IMR-90 (cell line): Measurements from ENCODE around the gene PLCB3. TPM values are rescaled to one million over a fixed set of nuclear protein-coding genes. Genes with fewer than 3 reads are reported as not detected.

ENCODE experiments used
- ATAC-seq: fragments of 200-7000 bp; cut with Tn5 transposase; 2 replicates; pipeline ENCODE4 v1.9.1; 2020; ENCODE audit warnings: low read depth, mild to moderate bottlenecking, moderate library complexity
- BruUV-seq: library from RNA; stranded (reverse); fragments of 400-500 nt; replicated peaks from 2 replicates; lab custom pipeline; 2021; lab: Mats Ljungman, UMichigan
- CTCF ChIA-PET: fragments of 300-600 bp; formaldehyde crosslinking; extraction: SDS; loops from one replicate; lab custom pipeline; 2021; ENCODE audit warnings: antibody characterized with exemption; lab: Yijun Ruan, JAX
- POLR2A ChIA-PET: fragments of 300-600 bp; sonication (Branson Sonifier 250); formaldehyde crosslinking; loops from one replicate; lab custom pipeline; 2022; ENCODE audit warnings: antibody characterized with exemption; ENCODE audit not compliant: unreplicated experiment; lab: Charles Lee
- DNase-seq: peaks from one replicate; pipeline ENCODE4 v3.0.0; 2013
- H2AFZ ChIP-seq: replicated peaks from 2 replicates; pipeline ENCODE3; 2013; ENCODE audit warnings: low read length, mild to moderate bottlenecking; ENCODE audit not compliant: poor library complexity
- H2AK5ac ChIP-seq: 2 replicates; pipeline ENCODE4 v1.6.1; 2013; ENCODE audit warnings: low read depth, low read length, inconsistent platforms
- H2AK9ac ChIP-seq: replicated peaks from 2 replicates; pipeline ENCODE3; 2013; ENCODE audit warnings: mild to moderate bottlenecking, low read depth, low read length, moderate library complexity; ENCODE audit not compliant: poor library complexity
- H2BK120ac ChIP-seq: 2 replicates; pipeline ENCODE4 v1.6.1; 2013; ENCODE audit warnings: low read depth, low read length, inconsistent platforms
- H2BK15ac ChIP-seq: 3 replicates; pipeline ENCODE4 v1.6.1; 2013; ENCODE audit warnings: low read depth, low read length, inconsistent platforms
- H2BK20ac ChIP-seq: 2 replicates; pipeline ENCODE4 v1.6.1; 2013; ENCODE audit warnings: low read depth, mild to moderate bottlenecking, inconsistent platforms, low read length, moderate library complexity
- H2BK5ac ChIP-seq: 2 replicates; pipeline ENCODE4 v1.6.1; 2013; ENCODE audit warnings: mild to moderate bottlenecking, low read depth, low read length, inconsistent platforms; ENCODE audit not compliant: poor library complexity, severe bottlenecking
- H3K14ac ChIP-seq: replicated peaks from 2 replicates; pipeline ENCODE4 v1.6.1; 2013; ENCODE audit warnings: low read depth, low read length, inconsistent platforms
- H3K18ac ChIP-seq: 2 replicates; pipeline ENCODE4 v1.6.1; 2013; ENCODE audit warnings: low read depth, low read length, control low read depth
- H3K23ac ChIP-seq: 2 replicates; pipeline ENCODE4 v1.6.1; 2013; ENCODE audit warnings: low read depth, low read length, inconsistent platforms
- H3K27ac ChIP-seq: 2 replicates; pipeline ENCODE4 v1.5.1; 2013; ENCODE audit warnings: mild to moderate bottlenecking, control low read depth, low read length; ENCODE audit not compliant: insufficient read depth
- H3K27me3 ChIP-seq: 2 replicates; pipeline ENCODE4 v1.6.1; 2013; ENCODE audit warnings: low read length; ENCODE audit not compliant: control insufficient read depth, insufficient read depth
- H3K36me3 ChIP-seq: 2 replicates; pipeline ENCODE4 v1.6.1; 2013; ENCODE audit warnings: low read length, mixed read lengths; ENCODE audit not compliant: control insufficient read depth, insufficient read depth
- H3K4ac ChIP-seq: 2 replicates; pipeline ENCODE4 v1.6.1; 2013; ENCODE audit warnings: low read depth, low read length, inconsistent platforms
- H3K4me1 ChIP-seq: 2 replicates; pipeline ENCODE4 v1.6.1; 2013; ENCODE audit warnings: low read length, mixed read lengths; ENCODE audit not compliant: control insufficient read depth, insufficient read depth
- H3K4me2 ChIP-seq: 2 replicates; pipeline ENCODE4 v1.6.1; 2013; ENCODE audit warnings: low read depth, mild to moderate bottlenecking, control low read depth, low read length, moderate library complexity
- H3K4me3 ChIP-seq: 2 replicates; pipeline ENCODE4 v1.5.1; 2013; ENCODE audit warnings: low read depth, mild to moderate bottlenecking, control low read depth, low read length, moderate library complexity; ENCODE audit not compliant: insufficient read depth
- H3K56ac ChIP-seq: 2 replicates; pipeline ENCODE4 v1.6.1; 2013; ENCODE audit warnings: low read length, inconsistent platforms; ENCODE audit not compliant: insufficient read depth; ENCODE audit errors: extremely low read depth
- H3K79me1 ChIP-seq, 2 experiments: 2 replicates each; pipeline ENCODE4 v1.6.1; 2013; ENCODE audit warnings: low read length in 2 of 2, inconsistent platforms in 1 of 2, low read depth in 1 of 2
- H3K9ac ChIP-seq: 2 replicates; pipeline ENCODE4 v1.6.1; 2013; ENCODE audit warnings: low read depth, low read length, control low read depth
- H3K9me1 ChIP-seq: 2 replicates; pipeline ENCODE4 v1.6.1; 2013; ENCODE audit warnings: low read length, inconsistent platforms; ENCODE audit not compliant: insufficient read depth
- H3K9me3 ChIP-seq: 2 replicates; pipeline ENCODE4 v1.6.1; 2013; ENCODE audit warnings: low read length; ENCODE audit not compliant: control insufficient read depth, insufficient read depth
- H4K20me1 ChIP-seq: 2 replicates; pipeline ENCODE4 v1.6.1; 2013; ENCODE audit warnings: low read length, inconsistent platforms; ENCODE audit not compliant: insufficient read depth
- H4K5ac ChIP-seq: 2 replicates; pipeline ENCODE4 v1.6.1; 2013; ENCODE audit warnings: mild to moderate bottlenecking, low read depth, low read length, control low read depth
- H4K8ac ChIP-seq, 2 experiments: 2 replicates each; pipeline ENCODE4 v1.6.1; 2013; ENCODE audit warnings: low read depth in 2 of 2, low read length in 2 of 2, control low read depth in 1 of 2, inconsistent platforms in 1 of 2
- H4K91ac ChIP-seq: 2 replicates; pipeline ENCODE4 v1.6.1; 2013; ENCODE audit warnings: low read depth, low read length, inconsistent platforms; ENCODE audit not compliant: insufficient read depth
- MAZ ChIP-seq: IDR thresholded peaks from 2 replicates; pipeline ENCODE4 v1.6.1; 2012; ENCODE audit warnings: low read depth, mild to moderate bottlenecking, low read length, improper control_type of control experiment, moderate library complexity, borderline replicate concordance
- WGBS, 2 experiments: methylation state at CpG; one replicate each; pipeline versions ENCODE4 v1.1.5 to v1.1.7; 2013; ENCODE audit warnings: missing lambda C conversion rate in 2 of 2; ENCODE audit not compliant: insufficient read length in 1 of 2; ENCODE audit errors: extremely low coverage in 2 of 2; 5-methylcytosine and 5-hydroxymethylcytosine counted together
- dilution Hi-C: fragments of 300-500 bp; cut with HindIII; formaldehyde crosslinking; loops from one replicate; pipeline ENCODE4 v1.14.3; 2018; ENCODE audit warnings: low sequenced_read_pairs; ENCODE audit not compliant: unreplicated experiment
- in situ Hi-C: fragments of 300-500 bp; cut with MboI; formaldehyde crosslinking; loops from 3 replicates; pipeline ENCODE4 v1.14.3; 2019; ENCODE audit warnings: low sequenced_read_pairs, inconsistent platforms, mixed read lengths
- intact Hi-C: fragments of 100-400 bp; cut with micrococcal nuclease; formaldehyde crosslinking; loops from 2 replicates; pipeline ENCODE4 v1.10.0; 2022
- polyA plus RNA-seq, 3 experiments: library from polyadenylated mRNA; depleted of rRNA; stranded (reverse); fragments of >200 nt; gene quantifications; 2 replicates each; pipeline ENCODE4 v1.2.3, GENCODE V29; 2012; ENCODE audit warnings: low replicate concordance in 1 of 3
- total RNA-seq: library from RNA; depleted of rRNA; stranded (reverse); fragments of >200 nt; gene quantifications from 2 replicates; pipeline ENCODE4 v1.2.3, GENCODE V29; 2012

The PLCB3 gene
- total and polyA plus RNA-seq, 2 of the 4 experiments (the other 2 are of a cell fraction) = 23.9 to 24.9 TPM

GRCh38 chr11:64281957-64282770 is 30.8 kb downstream of the PLCB3 start:
- Histone ChIP-seq H2AK9ac (no peak overlapping the region), H3K36me3 (peaks cover 18% of the 10 kb centered on the region), H2AFZ (no peak overlapping the region), H2AK5ac (no peak overlapping the region), H2BK15ac (no peak overlapping the region), H3K27ac (no peak overlapping the region), H3K4me1 (peaks cover 8% of the 10 kb centered on the region), H3K4me3 (no peak overlapping the region), H2BK5ac (no peak overlapping the region), H3K9ac (no peak overlapping the region), H2BK20ac (no peak overlapping the region), H4K5ac (no peak overlapping the region), H3K56ac (no peak overlapping the region), H3K9me3 (no peaks in the 10 kb centered on the region), H3K18ac (no peak overlapping the region), H3K9me1 (peaks cover 5% of the 10 kb centered on the region; the same call in 1 of the 2 replicates), H4K20me1 (no peaks in the 10 kb centered on the region), H4K91ac (no peak overlapping the region), H2BK120ac (no peak overlapping the region), H3K4ac (no peak overlapping the region), H3K14ac (no peak overlapping the region), H3K4me2 (no peak overlapping the region), H3K27me3 (no peaks in the 10 kb centered on the region), H3K23ac (no peak overlapping the region), H4K8ac (no peak overlapping the region), H3K79me1 (peaks cover 15 to 37% of the 10 kb centered on the region in 2 experiments)
- POLR2A ChIA-PET = no interaction called here
- 100% methylated on average over 1 of the region's 22 CpGs; no CpG with 5 or more reads in 1 of the 2 experiments for WGBS, 2 experiments
- dilution Hi-C loops = no loop called here
- TF ChIP-seq MAZ = no peak
- in situ Hi-C loops = no loop called here
- no TSS peak for BruUV-seq
- DNase-seq = no peak
- CTCF ChIA-PET = no interaction called here
- no peak for ATAC-seq
- intact Hi-C loops = no loop called here
